H1 (cell line): ENCODE results near the gene KRTAP5-1. TPM values are rescaled to one million over a fixed set of nuclear protein-coding genes. Genes with fewer than 3 reads are reported as not detected.

ENCODE experiments used
- CTCF ChIA-PET: fragments of 300-600 bp; sonication (Branson Sonifier 250); formaldehyde crosslinking; loops from one replicate; lab custom pipeline; 2021; ENCODE audit not compliant: partially characterized antibody; lab: Charles Lee
- POLR2A ChIA-PET: fragments of 300-600 bp; sonication (Branson Sonifier 250); formaldehyde crosslinking; loops from one replicate; lab custom pipeline; 2021; ENCODE audit warnings: inconsistent platforms; ENCODE audit not compliant: partially characterized antibody; lab: Charles Lee
- DNase-seq, 2 experiments: peaks; one replicate each; pipeline versions ENCODE4 v3.0.0 to v3.0.0-alpha.2; 2010 to 2022; ENCODE audit warnings: low spot score in 2 of 2, low read depth in 1 of 2, mixed read lengths in 1 of 2
- FAIRE-seq: peaks from 2 replicates; lab custom pipeline; 2011; peaks lifted over from hg19 to GRCh38; lab: Jason Lieb, UNC
- H2AFZ ChIP-seq: 2 replicates; pipeline ENCODE4 v1.8.1; 2012; ENCODE audit warnings: low read length, inconsistent platforms
- H2AK5ac ChIP-seq: 2 replicates; pipeline ENCODE4 v1.6.1; 2013; ENCODE audit warnings: low read depth, low read length
- H2BK120ac ChIP-seq: replicated peaks from 2 replicates; pipeline ENCODE3; 2013; ENCODE audit warnings: low read depth, low read length, inconsistent platforms
- H2BK12ac ChIP-seq: 2 replicates; pipeline ENCODE4 v1.6.1; 2013; ENCODE audit warnings: low read depth, low read length
- H2BK15ac ChIP-seq: 2 replicates; pipeline ENCODE4 v1.6.1; 2013; ENCODE audit warnings: low read length
- H2BK20ac ChIP-seq: 2 replicates; pipeline ENCODE4 v1.6.1; 2013; ENCODE audit warnings: low read length
- H2BK5ac ChIP-seq: 2 replicates; pipeline ENCODE4 v1.6.1; 2013; ENCODE audit warnings: low read depth, low read length
- H3K14ac ChIP-seq: 2 replicates; pipeline ENCODE4 v1.6.1; 2013; ENCODE audit warnings: inconsistent platforms; ENCODE audit not compliant: insufficient read length
- H3K18ac ChIP-seq: 2 replicates; pipeline ENCODE4 v1.6.1; 2013; ENCODE audit warnings: low read length; ENCODE audit errors: extremely low read depth
- H3K23ac ChIP-seq: 2 replicates; pipeline ENCODE4 v1.6.1; 2013; ENCODE audit warnings: inconsistent platforms; ENCODE audit not compliant: insufficient read length
- H3K23me2 ChIP-seq: 2 replicates; pipeline ENCODE4 v1.6.1; 2013; ENCODE audit warnings: low read depth, low read length
- H3K27ac ChIP-seq: 2 replicates; pipeline ENCODE4 v1.6.1; 2011; ENCODE audit warnings: low read depth, low read length, inconsistent platforms
- H3K27me3 ChIP-seq, 4 experiments: replicated peaks in 1 of 4; 1 replicate in 1 of 4; 2 replicates in 3 of 4; pipeline versions ENCODE4 v1.6.1 to v1.8.1; 2011 to 2013; ENCODE audit warnings: low read length in 3 of 4, mild to moderate bottlenecking in 3 of 4, inconsistent platforms in 2 of 4, mixed read lengths in 2 of 4, moderate library complexity in 1 of 4; ENCODE audit not compliant: control insufficient read depth in 3 of 4, insufficient read depth in 3 of 4; ENCODE audit errors: extremely low read depth in 1 of 4
- H3K36me3 ChIP-seq, 4 experiments: 2 replicates each; pipeline versions ENCODE4 v1.6.1 to v1.8.1; 2011 to 2013; ENCODE audit warnings: mild to moderate bottlenecking in 4 of 4, low read length in 3 of 4, moderate library complexity in 2 of 4, control low read depth in 1 of 4, inconsistent platforms in 1 of 4; ENCODE audit not compliant: insufficient read depth in 4 of 4, control insufficient read depth in 2 of 4
- H3K4ac ChIP-seq: replicated peaks from 2 replicates; pipeline ENCODE3; 2013; ENCODE audit warnings: low read length, low read depth, mixed read lengths, inconsistent platforms; ENCODE audit not compliant: insufficient read length
- H3K4me1 ChIP-seq, 4 experiments: replicated peaks in 1 of 4; 1 replicate in 1 of 4; 2 replicates in 3 of 4; pipeline versions ENCODE4 v1.6.1 to v1.8.1; 2011 to 2013; ENCODE audit warnings: low read length in 3 of 4, inconsistent platforms in 2 of 4, mixed read lengths in 1 of 4; ENCODE audit not compliant: insufficient read depth in 4 of 4, control insufficient read depth in 3 of 4
- H3K4me2 ChIP-seq, 2 experiments: 2 replicates each; pipeline versions ENCODE4 v1.6.1 to v1.8.1; 2011 to 2013; ENCODE audit warnings: low read depth in 2 of 2, low read length in 2 of 2, control low read depth in 1 of 2, inconsistent platforms in 1 of 2, mild to moderate bottlenecking in 1 of 2; ENCODE audit not compliant: insufficient read depth in 1 of 2
- H3K4me3 ChIP-seq, 4 experiments: fragments of 200-600, 300-600 bp in 1 of 4; sonication (generic), shearing (Covaris generic), sonication (Bioruptor Twin) in 1 of 4; 2 replicates each; pipeline versions ENCODE4 v1.5.1 to v1.8.1; 2011 to 2016; ENCODE audit warnings: low read length in 4 of 4, low read depth in 3 of 4, control low read depth in 2 of 4, inconsistent platforms in 2 of 4, mild to moderate bottlenecking in 2 of 4, mixed read lengths in 1 of 4, moderate library complexity in 1 of 4; ENCODE audit not compliant: insufficient read depth in 2 of 4; ENCODE audit errors: extremely low read depth in 1 of 4
- H3K56ac ChIP-seq: replicated peaks from 2 replicates; pipeline ENCODE3; 2013; ENCODE audit warnings: low read depth, mild to moderate bottlenecking, mixed read lengths, low read length, inconsistent platforms; ENCODE audit not compliant: insufficient read length
- H3K79me1 ChIP-seq: 2 replicates; pipeline ENCODE4 v1.6.1; 2013; ENCODE audit warnings: low read depth, low read length, control low read depth
- H3K79me2 ChIP-seq, 2 experiments: 2 replicates each; pipeline versions ENCODE4 v1.6.1 to v1.8.1; 2012 to 2013; ENCODE audit warnings: low read length in 2 of 2, mild to moderate bottlenecking in 2 of 2, inconsistent platforms in 1 of 2; ENCODE audit not compliant: insufficient read depth in 2 of 2, control insufficient read depth in 1 of 2
- H3K9ac ChIP-seq, 4 experiments: replicated peaks in 1 of 4; 1 replicate in 1 of 4; 2 replicates in 3 of 4; pipeline versions ENCODE4 v1.6.1 to v1.8.1; 2011 to 2013; ENCODE audit warnings: low read depth in 3 of 4, low read length in 3 of 4, control low read depth in 2 of 4, mild to moderate bottlenecking in 2 of 4, moderate library complexity in 2 of 4, inconsistent platforms in 1 of 4; ENCODE audit errors: extremely low read depth in 1 of 4
- H3K9me3 ChIP-seq, 2 experiments: 2 replicates each; pipeline versions ENCODE4 v1.6.1 to v1.8.1; 2012 to 2013; ENCODE audit warnings: mild to moderate bottlenecking in 2 of 2, moderate library complexity in 2 of 2, control low read depth in 1 of 2, inconsistent platforms in 1 of 2, low read depth in 1 of 2, low read length in 1 of 2, mixed read lengths in 1 of 2; ENCODE audit not compliant: insufficient read depth in 2 of 2
- H4K20me1 ChIP-seq, 2 experiments: replicated peaks in 1 of 2; 2 replicates each; pipeline versions ENCODE3 to v1.8.1; 2011 to 2013; ENCODE audit warnings: inconsistent platforms in 2 of 2, low read length in 2 of 2, mild to moderate bottlenecking in 1 of 2; ENCODE audit not compliant: insufficient read depth in 2 of 2, control insufficient read depth in 1 of 2
- H4K5ac ChIP-seq: 2 replicates; pipeline ENCODE4 v1.6.1; 2013; ENCODE audit warnings: low read length, low read depth, mixed read lengths, inconsistent platforms; ENCODE audit not compliant: insufficient read length
- H4K8ac ChIP-seq: 2 replicates; pipeline ENCODE4 v1.8.0; 2013; ENCODE audit warnings: mild to moderate bottlenecking, moderate library complexity, low read length, inconsistent platforms; ENCODE audit not compliant: insufficient read depth; ENCODE audit errors: extremely low read depth
- H4K91ac ChIP-seq: replicated peaks from 2 replicates; pipeline ENCODE3; 2013; ENCODE audit warnings: low read length, mixed read lengths, inconsistent platforms; ENCODE audit not compliant: insufficient read length
- EGR1 ChIP-seq: IDR thresholded peaks from 2 replicates; pipeline ENCODE4 v1.6.1; 2011; ENCODE audit warnings: low read depth, low read length, borderline replicate concordance
- RNF2 ChIP-seq: fragments of 200-900, 300-1000 bp; sonication (generic); IDR thresholded peaks from 2 replicates; pipeline ENCODE4 v1.7.1; 2016; ENCODE audit warnings: borderline replicate concordance, low read depth, mild to moderate bottlenecking, antibody characterized with exemption, low read length; ENCODE audit not compliant: poor library complexity, severe bottlenecking; ENCODE audit errors: missing control alignments
- SUZ12 ChIP-seq: fragments of 200-600 bp; sonication (generic); IDR thresholded peaks from 2 replicates; pipeline ENCODE4 v1.6.1; 2012; ENCODE audit warnings: mild to moderate bottlenecking, inconsistent platforms, low read length, moderate library complexity, mixed read lengths
- TEAD4 ChIP-seq: IDR thresholded peaks from 2 replicates; pipeline ENCODE4 v1.6.1; 2012; ENCODE audit warnings: low read depth, low read length, inconsistent platforms, mixed read lengths
- WGBS, 2 experiments: shearing (Covaris generic) in 1 of 2; methylation state at CpG; one replicate each; pipeline versions ENCODE4 v1.1.6 to v1.1.7; 2013 to 2015; ENCODE audit warnings: low lambda C conversion rate in 2 of 2, mixed read lengths in 2 of 2, inconsistent platforms in 1 of 2, low coverage in 1 of 2, missing lambda C conversion rate in 1 of 2; ENCODE audit not compliant: insufficient replicate concordance in 2 of 2, insufficient coverage in 1 of 2, insufficient read length in 1 of 2; ENCODE audit errors: extremely low coverage in 1 of 2, missing lambda C conversion rate in 1 of 2; 5-methylcytosine and 5-hydroxymethylcytosine counted together
- polyA plus RNA-seq, 7 experiments: library from polyadenylated mRNA; depleted of rRNA in 3 of 7; stranded (reverse) in 5 of 7; unstranded in 2 of 7; fragments of >200 nt in 5 of 7; fragments of 200-250 nt in 2 of 7; gene quantifications; 1 replicate in 5 of 7; 2 replicates in 1 of 7; 4 replicates in 1 of 7; pipeline versions ENCODE4 v1.2.1 to v1.2.3, GENCODE V29; 2011 to 2013; ENCODE audit warnings: missing spikeins in 2 of 7, mixed read lengths in 2 of 7
- total RNA-seq: library from RNA; stranded (reverse); fragmentation: NEBNext Ultra II Directional; extraction: Animal tissue kit (Norgen Biotek cat#: 25700); gene quantifications from 2 replicates; pipeline ENCODE4 v1.2.1, GENCODE V29; 2021

The KRTAP5-1 gene
- total and polyA plus RNA-seq, 2 of the 8 experiments (the other 6 are each of a cell fraction or from before 2014, with no cell fraction given), result not detected

- Histone ChIP-seq H3K9me3 (no peaks in the 10 kb centered on the region), H2BK12ac (no peak overlapping the region), H2BK15ac (no peak overlapping the region), H3K9ac (no peak overlapping the region), H4K20me1 (peaks cover 4 to 25% of the 10 kb centered on the region in 2 experiments), H3K23ac (no peak overlapping the region), H4K8ac (no peak overlapping the region), H3K23me2 (no peaks in the 10 kb centered on the region; the same call in 1 of the 2 replicates), H2BK5ac (no peak overlapping the region), H3K4me2 (no peak overlapping the region), H3K79me1 (no peaks in the 10 kb centered on the region), H4K91ac (no peak overlapping the region), H3K36me3 (no peaks in the 10 kb centered on the region), H4K5ac (no peak overlapping the region), H3K56ac (no peak overlapping the region), H2AFZ (no peak overlapping the region), H3K27ac (no peak overlapping the region), H3K79me2 (no peaks in the 10 kb centered on the region), H2BK120ac (no peak overlapping the region), H3K14ac (no peak overlapping the region), H3K4ac (no peak overlapping the region), H3K18ac (no peak overlapping the region), H3K4me3 (no peak overlapping the region), H3K27me3 (peaks cover 0 to 16% (median 11%) of the 10 kb centered on the region in 4 experiments; a peak in 4 of 7 replicates), H3K4me1 (peaks cover 0 to 46% (median 35%) of the 10 kb centered on the region in 4 experiments; a peak in 6 of 7 replicates), H2AK5ac (no peak overlapping the region), H2BK20ac (no peak overlapping the region)
- DNase-seq, result no peak
- POLR2A ChIA-PET, result interaction anchor here (0.7 to 6.9 kb wide), 2 partner anchors 7 to 8 kb away, joined by 3 to 58 read pairs; no protein-coding TSS in a partner anchor
- no peak for FAIRE-seq
- WGBS, 2 experiments, result 78% methylated on average over 5 of the region's 5 CpGs; no CpG with 5 or more reads in 1 of the 2 experiments
- CTCF ChIA-PET, result interaction anchor here (0.6 to 9.1 kb wide), 7 partner anchors 8 to 474 kb away, joined by 3 to 100 read pairs (median 14); no protein-coding TSS in a partner anchor
- TF ChIP-seq EGR1 (no peak), SUZ12 (no peak), RNF2 (no peak), TEAD4 (no peak)
These were observed 19.2 kb downstream of the KRTAP5-1 start for GRCh38 chr11:1565904-1566247.
